CD4-positive, alpha-beta memory T cell (primary cell): ENCODE measurements around the gene PRDM10. TPM values are rescaled to one million over a fixed set of nuclear protein-coding genes. Genes with fewer than 3 reads are reported as not detected.
A peak's percentile ranks its signal among the peaks of the same experiment; 100 is the strongest.
"Not testable (repeated sequence)": the region's sequence is repeated elsewhere in the genome, so short reads cannot be mapped to it uniquely, and the experiment has no call there.

ENCODE experiments used
- CTCF ChIA-PET: fragments of 350-600 bp; sonication (Branson Sonifier 250); formaldehyde crosslinking; loops from one replicate; lab custom pipeline; 2021; ENCODE audit warnings: inconsistent platforms; ENCODE audit not compliant: partially characterized antibody; lab: Charles Lee
- POLR2A ChIA-PET: fragments of 350-600 bp; sonication (Branson Sonifier 250); formaldehyde crosslinking; loops from one replicate; lab custom pipeline; 2021; ENCODE audit not compliant: partially characterized antibody; lab: Charles Lee
- DNase-seq, 5 donors: peaks; one replicate each; pipeline versions ENCODE4 v3.0.0 to v3.0.0-alpha.2; 2020 to 2022; ENCODE audit warnings: mixed read lengths in 1 of 5
- H3K27ac ChIP-seq: one replicate; pipeline ENCODE4 v1.7.0; 2013; ENCODE audit warnings: low read depth, low read length
- H3K27me3 ChIP-seq: 2 replicates; pipeline ENCODE4 v1.7.0; 2013; ENCODE audit warnings: mild to moderate bottlenecking, low read length, moderate library complexity; ENCODE audit not compliant: insufficient read depth
- H3K36me3 ChIP-seq: 2 replicates; pipeline ENCODE4 v1.7.0; 2013; ENCODE audit warnings: mild to moderate bottlenecking, low read length, moderate library complexity; ENCODE audit not compliant: insufficient read depth
- H3K4me1 ChIP-seq: 2 replicates; pipeline ENCODE4 v1.7.0; 2013; ENCODE audit warnings: mild to moderate bottlenecking, low read length, moderate library complexity; ENCODE audit not compliant: insufficient read depth
- H3K4me3 ChIP-seq, 2 donors: one replicate each; pipeline ENCODE4 v1.7.0; 2013; ENCODE audit warnings: low read length in 2 of 2, mild to moderate bottlenecking in 1 of 2
- H3K9me3 ChIP-seq, 2 donors: one replicate each; pipeline ENCODE4 v1.7.0; 2013; ENCODE audit warnings: low read length in 2 of 2, control low read depth in 1 of 2; ENCODE audit not compliant: control insufficient read depth in 1 of 2
- H3K27ac Mint-ChIP-seq, 7 donors: one replicate each; pipeline ENCODE4 v1.8.0; 2020 to 2021; ENCODE audit warnings: mixed read lengths in 7 of 7, mild to moderate bottlenecking in 6 of 7, inconsistent platforms in 3 of 7, moderate library complexity in 3 of 7
- H3K27me3 Mint-ChIP-seq, 2 donors: one replicate each; pipeline ENCODE4 v1.8.0; 2020 to 2021; ENCODE audit warnings: mixed read lengths in 2 of 2
- H3K36me3 Mint-ChIP-seq, 2 donors: one replicate each; pipeline ENCODE4 v1.8.0; 2020 to 2021; ENCODE audit warnings: mixed read lengths in 2 of 2, inconsistent platforms in 1 of 2, mild to moderate bottlenecking in 1 of 2
- H3K4me1 Mint-ChIP-seq, 4 donors: one replicate each; pipeline ENCODE4 v1.8.0; 2020 to 2021; ENCODE audit warnings: mixed read lengths in 4 of 4, mild to moderate bottlenecking in 1 of 4
- H3K4me3 Mint-ChIP-seq, 8 donors: one replicate each; pipeline ENCODE4 v1.8.0; 2020 to 2021; ENCODE audit warnings: mixed read lengths in 8 of 8, mild to moderate bottlenecking in 7 of 8, moderate library complexity in 6 of 8, inconsistent platforms in 3 of 8
- H3K9me3 Mint-ChIP-seq, 8 donors: one replicate each; pipeline ENCODE4 v1.8.0; 2020 to 2021; ENCODE audit warnings: mixed read lengths in 8 of 8, mild to moderate bottlenecking in 5 of 8, inconsistent platforms in 3 of 8, moderate library complexity in 1 of 8
- intact Hi-C: fragments of 100-400 bp; cut with micrococcal nuclease; formaldehyde crosslinking; loops from one replicate; pipeline ENCODE4 v1.15.1; 2023
- polyA plus RNA-seq, 2 donors: library from polyadenylated mRNA; unstranded; fragments of 300-500 nt; fragmentation: Illumina TruSeq; gene quantifications; one replicate each; pipeline ENCODE4 v1.2.3, GENCODE V29; 2021
- total RNA-seq, 2 experiments: library from RNA; stranded (reverse); gene quantifications; one replicate each; pipeline ENCODE4 v1.2.3, GENCODE V29; 2021

PRDM10 gene
- total and polyA plus RNA-seq, 4 experiments from 2014 or later: 1.3 to 13.0 (median 7.8) TPM

GRCh38 chr11:129881570-129882170, 121.0 kb downstream of the PRDM10 start:
- intact Hi-C loops: no loop called here
- H3K27ac Mint-ChIP-seq: peak overlapping the region in 2 of 7 donors; percentile 22 to 89
- no peak overlapping the region for H3K4me3 Mint-ChIP-seq
- Histone ChIP-seq H3K4me3 (no peak overlapping the region), H3K36me3 (peaks cover 97% of the 10 kb centered on the region), H3K4me1 (no peaks in the 10 kb centered on the region), H3K27me3 (no peaks in the 10 kb centered on the region), H3K27ac (no peak overlapping the region), H3K9me3 (no peaks in the 10 kb centered on the region)
- peak in 3 of 5 donors; percentile 17 to 39 (median 33) for DNase-seq
- peaks cover 0 to 10% (median 5%) of the 10 kb centered on the region in 4 donors for H3K4me1 Mint-ChIP-seq
- no peaks in the 10 kb centered on the region for H3K27me3 Mint-ChIP-seq
- ChIA-PET CTCF (interaction anchor here (0.8 to 3.5 kb wide), 14 partner anchors 8 to 249 kb away, joined by 3 to 23 read pairs (median 3); partner anchors contain the start of gene NFRKB), POLR2A (interaction anchor here (1.1 to 1.9 kb wide), 4 partner anchors 13 to 68 kb away, joined by 3 to 7 read pairs (median 4); partner anchors contain the start of gene NFRKB)
- H3K9me3 Mint-ChIP-seq: no peaks in the 10 kb centered on the region
- H3K36me3 Mint-ChIP-seq: peaks cover 86 to 93% of the 10 kb centered on the region in 2 donors

GRCh38 chr11:129880311-129880710, 122.3 kb downstream of the PRDM10 start:
- peaks cover 84 to 92% of the 10 kb centered on the region in 2 donors for H3K36me3 Mint-ChIP-seq
- no peak overlapping the region for H3K4me3 Mint-ChIP-seq
- Histone ChIP-seq H3K36me3 (peaks cover 95% of the 10 kb centered on the region), H3K9me3 (no peaks in the 10 kb centered on the region), H3K4me1 (no peaks in the 10 kb centered on the region), H3K4me3 (no peak overlapping the region), H3K27me3 (no peaks in the 10 kb centered on the region), H3K27ac (no peak overlapping the region)
- peak overlapping the region in 4 of 7 donors; percentile 5 to 51 (median 24) for H3K27ac Mint-ChIP-seq
- H3K27me3 Mint-ChIP-seq: no peaks in the 10 kb centered on the region
- DNase-seq: no peak
- peaks cover 0 to 9% (median 5%) of the 10 kb centered on the region in 4 donors for H3K4me1 Mint-ChIP-seq
- POLR2A ChIA-PET: interaction anchor here (1.4 kb wide), 1 partner anchor 66 kb away, joined by 3 read pairs; no protein-coding TSS in a partner anchor
- intact Hi-C loops: no loop called here
- CTCF ChIA-PET: interaction anchor here (1.4 to 3.2 kb wide), 2 partner anchors 19 to 95 kb away, joined by 3 to 12 read pairs; no protein-coding TSS in a partner anchor
- no peaks in the 10 kb centered on the region for H3K9me3 Mint-ChIP-seq

- Mint-ChIP-seq H3K27ac (peak overlapping the region in 4 of 7 donors; percentile 32 to 74 (median 54)), H3K4me1 (peaks cover 7 to 13% (median 9%) of the 10 kb centered on the region in 4 donors), H3K9me3 (no peaks in the 10 kb centered on the region), H3K4me3 (no peak overlapping the region), H3K36me3 (peaks cover 80 to 94% of the 10 kb centered on the region in 2 donors), H3K27me3 (no peaks in the 10 kb centered on the region)
- Histone ChIP-seq H3K27me3 (no peaks in the 10 kb centered on the region), H3K4me1 (no peaks in the 10 kb centered on the region), H3K9me3 (no peaks in the 10 kb centered on the region), H3K4me3 (no peak overlapping the region), H3K27ac (no peak overlapping the region), H3K36me3 (peaks cover 76% of the 10 kb centered on the region)
- intact Hi-C loops: no loop called here
- POLR2A ChIA-PET: interaction anchor here (1.1 to 1.7 kb wide), 3 partner anchors 10 to 23 kb away, joined by 3 to 5 read pairs (median 4); partner anchors contain the start of gene NFRKB
- DNase-seq: no peak
- CTCF ChIA-PET: interaction anchor here (2.6 kb wide), 1 partner anchor 18 kb away, joined by 9 read pairs; no protein-coding TSS in a partner anchor
Observed at GRCh38 chr11:129871914-129872313, 130.7 kb downstream of the PRDM10 start.

- H3K27me3 ChIP-seq, H3K9me3 ChIP-seq, H3K4me3 Mint-ChIP-seq, H3K27ac ChIP-seq, intact Hi-C loops, DNase-seq, CTCF ChIA-PET, H3K9me3 Mint-ChIP-seq, H3K4me3 ChIP-seq, H3K27me3 Mint-ChIP-seq: not testable (repeated sequence)
- peak overlapping the region in 3 of 7 donors; percentile 29 to 33 (median 32) for H3K27ac Mint-ChIP-seq
- POLR2A ChIA-PET: interaction anchor here (1.1 kb wide), 2 partner anchors 9 to 15 kb away, joined by 3 to 5 read pairs; no protein-coding TSS in a partner anchor
- Histone ChIP-seq H3K36me3 (peaks cover 70% of the 10 kb centered on the region), H3K4me1 (peaks cover 13% of the 10 kb centered on the region)
- peaks cover 13 to 26% (median 19%) of the 10 kb centered on the region in 4 donors for H3K4me1 Mint-ChIP-seq
- peaks cover 86 to 96% of the 10 kb centered on the region in 2 donors for H3K36me3 Mint-ChIP-seq
Observed at GRCh38 chr11:129868626-129869025, 134.0 kb downstream of the PRDM10 start.

- H3K27ac ChIP-seq: no peak overlapping the region
- DNase-seq: no peak
- peak overlapping the region in 1 of 8 donors; percentile 2 for H3K4me3 Mint-ChIP-seq
- ChIA-PET CTCF (interaction anchor here (0.8 to 1.5 kb wide), 3 partner anchors 8 to 125 kb away, joined by 3 read pairs; no protein-coding TSS in a partner anchor), POLR2A (interaction anchor here (0.8 to 1.3 kb wide), 4 partner anchors 12 to 62 kb away, joined by 3 to 10 read pairs (median 4); partner anchors contain the start of gene TMEM45B)
- peaks cover 49% of the 10 kb centered on the region for H3K36me3 ChIP-seq
- intact Hi-C loops: no loop called here
- H3K4me3 ChIP-seq: no peak overlapping the region
- no peaks in the 10 kb centered on the region for H3K27me3 Mint-ChIP-seq
- peaks cover 25% of the 10 kb centered on the region for H3K4me1 ChIP-seq
- H3K27me3 ChIP-seq: no peaks in the 10 kb centered on the region
- H3K36me3 Mint-ChIP-seq: peaks cover 82 to 86% of the 10 kb centered on the region in 2 donors
- no peaks in the 10 kb centered on the region for H3K9me3 ChIP-seq
- H3K4me1 Mint-ChIP-seq: peaks cover 18 to 37% (median 28%) of the 10 kb centered on the region in 4 donors
- H3K9me3 Mint-ChIP-seq: no peaks in the 10 kb centered on the region
- peak overlapping the region; percentile 30 to 87 (median 62) for H3K27ac Mint-ChIP-seq
Observed at GRCh38 chr11:129866311-129866710, 136.3 kb downstream of the PRDM10 start.

GRCh38 chr11:129865701-129866100, 136.9 kb downstream of the PRDM10 start:
- Histone ChIP-seq H3K9me3 (no peaks in the 10 kb centered on the region), H3K27ac (no peak overlapping the region), H3K4me1 (peaks cover 31% of the 10 kb centered on the region), H3K27me3 (no peaks in the 10 kb centered on the region), H3K36me3 (peaks cover 43% of the 10 kb centered on the region), H3K4me3 (no peak overlapping the region)
- Mint-ChIP-seq H3K9me3 (no peaks in the 10 kb centered on the region), H3K4me3 (no peak overlapping the region), H3K27me3 (no peaks in the 10 kb centered on the region), H3K36me3 (peaks cover 79 to 85% of the 10 kb centered on the region in 2 donors), H3K27ac (peak overlapping the region; percentile 30 to 87 (median 62)), H3K4me1 (peaks cover 23 to 43% (median 33%) of the 10 kb centered on the region in 4 donors)
- DNase-seq: peak in 1 of 5 donors; percentile 14
- ChIA-PET POLR2A (interaction anchor here (0.8 to 2.8 kb wide), 6 partner anchors 11 to 80 kb away, joined by 3 to 17 read pairs (median 4); partner anchors contain the start of gene TMEM45B), CTCF (interaction anchor here (1.1 to 1.5 kb wide), 3 partner anchors 9 to 126 kb away, joined by 3 read pairs; no protein-coding TSS in a partner anchor)
- intact Hi-C loops: no loop called here
